LoVo (cell line): ENCODE results near the gene TMEM150B.

Experiments used
- DNase-seq: peaks from one replicate; pipeline ENCODE4 v3.0.0-alpha.2; 2016; ENCODE audit warnings: low spot score

TMEM150B gene, protein sequence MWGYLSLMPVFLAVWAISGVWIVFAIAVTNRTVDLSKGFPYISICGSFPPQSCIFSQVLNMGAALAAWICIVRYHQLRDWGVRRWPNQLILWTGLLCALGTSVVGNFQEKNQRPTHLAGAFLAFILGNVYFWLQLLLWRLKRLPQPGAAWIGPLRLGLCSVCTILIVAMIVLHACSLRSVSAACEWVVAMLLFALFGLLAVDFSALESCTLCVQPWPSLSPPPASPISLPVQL

DNA sequence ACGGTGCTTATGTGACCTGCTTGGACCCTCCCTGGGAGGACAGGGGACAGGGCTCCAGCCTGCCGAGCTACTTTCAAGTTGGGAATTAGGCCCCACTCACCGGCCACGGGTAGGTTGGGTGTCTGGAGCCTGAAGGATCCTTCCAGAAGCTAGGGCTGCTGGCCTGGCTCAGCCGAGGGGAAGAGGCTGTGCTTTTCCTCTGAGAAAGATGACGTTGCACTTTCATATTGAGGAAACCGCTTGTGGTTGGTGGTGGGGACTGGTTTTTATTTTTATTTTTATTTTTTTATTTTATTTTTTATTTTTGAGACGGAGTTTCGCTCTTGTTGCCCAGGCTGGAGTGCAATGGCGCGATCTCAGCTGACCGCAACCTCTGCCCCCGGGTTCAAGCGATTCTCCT, at the start of gene TMEM150B:
TMEM150B (minus strand) TSS at position 170 of the 400 bp plus-strand sequence. CDS start 4,305 bp downstream, outside the sequence.
- no peak for DNase-seq

DNA sequence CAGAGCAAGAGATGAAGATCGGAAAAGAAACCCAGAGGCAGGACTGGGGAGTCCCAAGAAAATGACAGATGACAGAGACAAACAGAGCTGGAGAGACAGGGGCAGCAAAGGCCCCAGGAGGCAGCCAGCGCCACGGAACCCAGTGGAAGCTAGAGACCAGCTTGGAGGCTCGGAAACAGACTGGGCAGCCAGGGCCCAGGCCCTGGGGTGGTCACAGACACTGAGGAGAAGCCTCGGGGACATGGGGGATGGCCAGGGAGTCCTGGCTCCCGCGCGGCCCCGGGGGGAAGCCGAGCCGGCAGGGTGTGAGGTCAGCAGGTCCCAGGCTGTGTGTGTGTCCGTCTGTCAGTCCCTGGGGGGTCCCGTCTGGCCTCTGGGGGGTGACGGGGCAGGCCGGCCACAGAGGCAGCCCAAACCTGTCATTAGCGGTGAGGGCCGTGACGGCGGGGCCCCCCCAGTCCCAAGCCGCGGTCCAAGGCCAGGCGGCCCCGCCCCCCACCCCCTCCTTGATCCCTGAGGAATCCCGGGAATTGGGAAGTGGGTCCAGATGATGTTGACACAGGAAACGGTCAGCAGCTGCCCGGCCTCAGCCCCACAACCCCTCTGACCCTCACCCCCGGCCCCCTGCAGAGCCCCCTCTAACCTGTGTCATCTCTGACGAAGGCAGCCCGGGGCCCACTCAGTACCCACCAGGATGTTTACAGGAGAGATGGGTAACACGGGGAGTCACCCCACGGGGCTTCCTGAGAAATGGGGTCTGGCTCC, 49.0 kb upstream of the TMEM150B start:
- no peak for DNase-seq

DNA sequence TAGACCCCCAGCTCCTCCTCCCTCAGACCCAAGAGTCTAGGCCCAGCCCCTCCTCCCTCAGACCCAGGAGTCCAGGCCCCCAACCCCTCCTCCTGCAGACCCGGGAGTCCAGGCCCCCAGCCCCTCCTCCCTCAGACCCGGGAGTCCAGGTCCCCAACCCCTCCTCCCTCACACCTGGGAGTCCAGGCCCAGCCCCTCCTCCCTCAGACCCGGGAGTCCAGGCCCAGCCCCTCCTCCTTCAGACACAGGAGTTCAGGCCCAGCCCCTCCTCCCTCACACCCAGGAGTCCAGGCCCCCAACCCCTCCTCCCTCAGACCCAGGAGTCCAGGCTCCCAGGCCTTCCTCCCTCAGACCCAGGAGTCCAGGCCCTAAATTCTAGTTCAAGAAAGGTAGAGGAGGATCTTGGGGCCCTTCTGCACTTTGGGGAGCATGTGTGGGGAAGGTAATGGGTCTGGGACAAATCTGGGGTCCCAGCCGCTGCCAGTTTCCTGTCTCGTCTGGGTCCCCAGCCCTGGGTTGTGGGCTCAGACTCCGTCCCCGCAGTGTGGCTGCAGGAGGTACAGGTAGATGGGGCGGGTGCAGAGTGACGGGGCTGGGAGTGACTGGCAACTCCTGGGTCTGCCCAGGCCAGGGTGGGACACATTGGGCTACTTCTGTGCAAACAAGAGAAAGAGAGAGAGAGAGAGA, 48.3 kb upstream of the TMEM150B start:
- DNase-seq, result no peak

DNA sequence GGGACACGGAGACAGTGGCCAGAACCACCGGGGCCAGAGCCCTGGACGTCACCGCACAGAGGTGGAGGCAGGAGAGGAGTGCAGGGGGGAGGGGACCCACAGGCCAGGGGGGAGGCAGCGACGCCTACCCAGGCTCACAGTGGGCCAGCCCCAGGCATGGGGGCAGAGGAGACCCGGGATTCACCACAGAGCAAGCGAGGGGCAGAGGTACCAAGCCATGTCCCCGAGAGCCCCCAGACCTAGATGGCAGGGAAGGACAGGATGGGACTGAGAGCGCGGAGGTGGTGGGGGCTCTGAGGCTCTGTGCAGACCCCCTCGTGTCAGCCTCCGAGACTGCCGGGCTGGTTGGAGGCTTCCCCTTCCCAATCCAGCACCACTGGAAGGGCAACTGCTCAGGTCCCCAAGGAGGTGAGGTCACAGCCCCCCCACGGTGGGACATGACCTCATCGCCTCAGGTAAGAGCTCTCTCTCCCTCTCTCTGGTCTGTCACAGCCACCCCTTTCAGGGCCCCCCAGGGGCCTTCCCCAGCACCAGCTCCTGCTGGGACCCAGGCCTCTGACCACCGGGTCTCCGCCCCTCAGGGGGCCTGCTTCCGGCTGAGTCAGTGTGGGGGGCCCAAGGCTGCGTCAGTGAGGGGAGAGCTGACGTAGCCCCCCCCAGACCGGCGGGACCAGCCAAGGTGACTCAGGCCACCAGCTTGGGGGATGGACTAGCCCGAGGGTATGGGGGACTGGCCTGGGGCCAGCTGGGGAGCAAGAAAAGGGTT, 47.4 kb upstream of the TMEM150B start:
- no peak for DNase-seq

DNA sequence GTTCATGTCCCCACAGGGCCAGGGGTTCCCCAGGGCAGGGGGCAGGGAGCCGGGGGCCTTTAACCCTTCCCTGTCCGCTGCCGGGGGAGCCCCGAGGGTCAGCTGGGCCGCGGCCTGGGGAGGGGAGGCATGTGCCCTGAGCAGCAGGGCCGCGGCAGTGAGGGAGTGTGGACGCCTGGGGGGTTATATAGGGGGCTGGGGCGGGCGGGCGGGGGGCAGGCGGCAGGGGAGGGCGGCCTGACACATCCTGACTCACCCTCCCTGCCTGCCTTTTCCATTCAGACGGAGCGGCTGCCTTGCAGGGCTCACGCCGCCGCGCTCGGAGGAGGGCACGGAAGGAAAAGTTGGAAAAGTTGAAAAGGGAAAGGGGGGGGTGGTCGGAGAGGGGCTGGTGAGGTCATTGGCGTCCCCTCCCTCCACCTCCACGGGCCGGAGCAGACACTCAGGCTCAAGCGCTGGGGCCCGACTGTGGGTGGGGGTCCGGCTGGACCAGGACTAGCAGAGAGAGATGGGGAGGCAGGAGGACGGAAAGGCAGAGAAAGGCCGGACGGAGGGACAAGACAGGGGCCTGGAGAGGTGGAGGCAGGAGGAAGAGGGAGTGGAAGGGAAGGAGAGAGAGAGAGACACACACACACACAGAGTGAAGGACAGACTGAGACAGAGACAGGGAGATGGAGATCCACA, 45.3 kb upstream of the TMEM150B start, which contains the start of gene IL11:
IL11 (minus strand) TSS at position 159 of the 684 bp plus-strand sequence; CDS start at position 6, 153 bp downstream.
- no peak for DNase-seq

DNA sequence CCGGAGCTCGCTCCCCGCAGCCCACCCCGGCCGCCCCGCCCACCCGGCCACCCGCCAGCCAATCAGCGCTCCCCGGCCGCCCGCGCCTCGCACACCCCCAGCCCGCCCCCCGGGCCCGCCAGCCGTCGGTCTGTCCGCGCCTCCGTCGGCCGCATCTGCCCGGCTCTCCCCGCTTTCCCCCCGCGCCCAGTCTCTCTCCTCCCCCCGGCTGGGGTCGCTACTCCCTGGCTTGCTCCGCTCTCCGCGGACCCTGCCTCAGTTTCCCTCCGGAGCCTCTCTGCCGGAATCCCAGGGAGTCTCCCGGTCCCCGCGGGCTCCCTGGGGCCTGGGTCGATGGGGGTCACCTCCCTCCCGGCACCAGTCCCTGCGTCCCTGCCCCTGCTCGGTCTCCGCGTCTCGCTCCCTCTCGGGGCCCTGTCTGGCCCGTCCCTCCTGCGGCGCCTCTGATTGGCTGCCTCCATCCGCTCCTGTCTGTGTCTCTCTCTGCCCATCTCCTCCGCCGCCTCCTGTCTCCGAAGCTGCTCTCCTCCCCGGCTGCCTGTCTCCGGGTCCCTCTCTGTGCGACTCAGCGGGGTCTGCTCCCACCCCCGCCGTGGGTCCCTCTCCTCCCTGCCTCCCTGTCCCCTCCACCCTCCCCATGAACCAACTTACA, 44.6 kb upstream of the TMEM150B start:
- DNase-seq, result no peak

DNA sequence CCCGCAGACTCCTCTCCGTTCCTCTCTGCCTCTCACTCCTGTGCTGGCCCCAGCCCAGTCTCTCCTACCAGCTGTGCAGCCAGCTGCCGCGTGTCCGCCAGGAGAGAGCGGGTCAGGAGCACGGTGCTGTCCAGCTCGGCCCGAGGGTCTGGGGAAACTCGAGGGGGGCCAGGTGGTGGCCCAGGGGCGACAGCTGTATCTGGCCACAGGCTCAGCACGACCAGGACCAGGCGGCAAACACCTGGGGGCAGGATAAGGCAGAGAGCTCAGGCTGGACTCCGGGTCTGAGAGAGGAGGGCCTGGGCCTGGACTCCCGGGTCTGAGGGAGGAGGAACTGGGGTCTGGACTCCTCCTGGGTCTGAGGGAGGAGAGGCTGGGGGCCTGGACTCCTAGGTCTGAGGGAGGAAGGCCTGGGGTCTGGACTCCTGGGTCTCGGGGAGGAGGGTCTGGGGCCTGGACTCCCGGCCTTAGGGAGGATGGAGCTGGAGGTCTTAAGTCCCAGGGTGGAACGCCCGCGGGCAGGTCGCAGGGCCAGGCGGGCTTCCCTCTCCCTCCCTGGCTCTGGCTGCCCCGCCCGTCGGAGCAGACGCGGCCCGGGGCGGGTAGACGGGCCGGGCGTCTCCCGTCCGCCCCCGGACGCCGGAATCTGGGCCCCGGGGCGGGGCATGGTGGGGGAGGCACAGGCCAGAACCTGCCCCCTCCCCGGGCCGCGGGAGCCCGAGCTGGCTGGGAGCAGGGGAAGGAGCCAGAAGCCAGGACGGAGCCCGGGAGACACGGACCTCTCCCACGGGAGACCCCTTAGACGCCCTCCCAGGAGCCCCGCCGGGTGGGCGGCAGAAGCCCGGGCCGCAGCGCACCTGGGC, 43.8 kb upstream of the TMEM150B start:
- DNase-seq, result no peak

DNA sequence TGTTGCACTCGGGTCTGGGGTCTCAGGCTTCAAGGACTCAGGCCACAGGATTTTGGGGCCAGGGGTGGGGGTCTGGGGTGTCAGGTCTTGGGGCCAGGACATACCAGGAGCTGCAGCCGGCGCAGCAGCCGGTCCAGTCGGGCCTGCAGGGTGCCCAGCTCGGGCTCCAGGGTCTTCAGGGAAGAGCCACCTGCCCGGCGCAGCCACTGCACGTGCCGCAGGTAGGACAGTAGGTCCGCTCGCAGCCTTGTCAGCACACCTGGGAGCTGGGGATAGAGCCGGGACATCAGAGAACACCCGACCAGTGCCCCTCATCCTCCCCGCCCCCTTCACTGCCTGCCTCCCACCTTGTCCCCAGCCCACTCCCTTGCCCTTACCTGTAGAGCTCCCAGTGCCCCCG, 43.0 kb upstream of the TMEM150B start:
- DNase-seq, result no peak

DNA sequence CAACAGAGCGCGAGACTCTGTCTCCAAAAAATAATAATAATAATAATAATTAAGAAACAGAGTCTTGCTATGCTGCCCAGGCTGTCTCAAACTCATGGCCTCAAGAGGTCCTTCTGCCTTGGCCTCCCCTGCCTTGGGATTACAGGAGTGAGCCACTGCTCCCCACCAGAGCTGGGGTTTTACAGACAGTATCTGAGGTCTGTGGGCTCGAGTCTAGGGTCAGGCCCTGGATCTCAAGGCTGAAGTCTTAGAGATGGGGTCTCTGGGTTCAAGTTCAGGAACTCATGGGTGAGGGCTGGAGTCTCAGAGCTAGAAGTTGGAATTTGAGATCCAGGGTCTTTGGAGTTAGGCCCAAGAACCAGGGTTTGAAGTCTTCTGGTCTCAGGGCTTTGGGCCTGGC, 41.6 kb upstream of the TMEM150B start:
- DNase-seq, result no peak

DNA sequence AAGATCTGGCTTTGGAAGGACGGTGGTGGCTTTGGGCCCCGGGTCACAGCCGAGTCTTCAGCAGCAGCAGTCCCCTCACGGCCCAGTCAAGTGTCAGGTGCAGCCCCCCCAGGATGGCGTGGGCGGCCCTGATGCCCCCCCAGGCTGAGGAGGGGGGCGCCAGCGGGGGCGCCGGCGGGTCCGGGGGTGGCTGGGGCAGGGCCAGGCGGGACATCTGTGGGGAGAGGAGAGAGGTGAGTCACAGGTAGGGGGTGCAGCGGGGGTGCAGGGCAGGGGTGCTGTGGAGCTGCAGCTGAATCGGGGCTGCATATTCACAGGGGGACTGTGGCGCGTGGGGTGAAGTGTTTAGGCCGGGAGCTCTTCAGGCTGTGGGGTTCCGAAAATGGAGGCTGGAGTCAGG, 40.8 kb upstream of the TMEM150B start:
- no peak for DNase-seq

DNA sequence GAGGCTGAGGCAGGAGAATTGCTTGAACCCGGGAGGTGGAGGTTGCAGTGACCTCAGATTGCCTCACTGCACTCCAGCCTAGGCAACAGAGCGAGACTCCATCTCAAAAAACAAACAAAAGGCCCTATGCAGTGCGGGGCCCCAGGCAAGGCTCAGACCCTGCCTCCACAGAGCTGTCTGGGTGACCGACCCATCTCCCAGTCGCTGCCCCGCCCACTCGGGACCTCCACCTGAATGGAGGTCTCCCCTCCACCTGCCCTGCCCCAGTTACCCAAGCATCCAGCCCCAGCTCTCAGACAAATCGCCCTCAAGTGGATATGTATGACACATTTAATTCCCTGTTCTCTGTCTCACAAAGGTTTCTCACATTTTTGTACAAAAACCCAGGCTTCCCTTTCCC, 40.1 kb upstream of the TMEM150B start:
- no peak for DNase-seq

DNA sequence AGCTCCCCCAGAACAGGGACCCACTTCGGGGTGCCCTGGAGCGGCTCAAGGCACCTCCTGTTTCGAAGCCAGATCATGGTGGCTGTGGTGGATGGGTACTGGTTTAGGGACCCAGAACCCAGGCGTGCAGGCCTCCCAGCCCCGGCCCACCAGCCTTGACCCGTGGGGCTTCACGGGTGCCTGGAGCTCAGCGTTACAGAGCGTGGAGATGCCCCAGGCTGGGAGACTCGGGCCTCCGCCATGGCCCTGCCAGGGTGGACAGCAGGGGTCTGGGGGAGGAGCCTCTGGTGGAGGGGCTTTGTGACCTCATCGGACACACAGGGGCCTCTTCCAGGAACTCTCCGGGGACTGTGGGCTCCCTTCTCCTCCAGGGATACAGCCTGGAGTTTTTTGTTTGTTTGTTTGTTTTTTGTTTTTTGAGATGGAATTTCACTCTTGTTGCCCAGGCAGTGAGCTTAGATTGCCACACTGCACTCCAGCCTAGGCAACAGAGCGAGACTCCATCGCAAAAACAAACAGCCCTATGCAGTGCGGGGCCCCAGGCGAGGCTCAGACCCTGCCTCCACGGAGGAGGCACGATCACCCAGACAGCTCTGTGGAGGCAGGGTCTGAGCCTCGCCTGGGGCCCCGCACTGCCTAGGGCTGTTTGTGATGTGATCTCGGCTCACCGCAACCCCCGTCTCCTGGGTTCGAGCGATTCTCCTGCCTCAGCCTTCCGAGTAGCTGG, 38.0 kb upstream of the TMEM150B start, which contains the start of gene GARIN5B:
GARIN5B (minus strand) TSS at position 271 of the 727 bp plus-strand sequence; CDS start at position 77, 194 bp downstream.
- DNase-seq, result no peak

DNA sequence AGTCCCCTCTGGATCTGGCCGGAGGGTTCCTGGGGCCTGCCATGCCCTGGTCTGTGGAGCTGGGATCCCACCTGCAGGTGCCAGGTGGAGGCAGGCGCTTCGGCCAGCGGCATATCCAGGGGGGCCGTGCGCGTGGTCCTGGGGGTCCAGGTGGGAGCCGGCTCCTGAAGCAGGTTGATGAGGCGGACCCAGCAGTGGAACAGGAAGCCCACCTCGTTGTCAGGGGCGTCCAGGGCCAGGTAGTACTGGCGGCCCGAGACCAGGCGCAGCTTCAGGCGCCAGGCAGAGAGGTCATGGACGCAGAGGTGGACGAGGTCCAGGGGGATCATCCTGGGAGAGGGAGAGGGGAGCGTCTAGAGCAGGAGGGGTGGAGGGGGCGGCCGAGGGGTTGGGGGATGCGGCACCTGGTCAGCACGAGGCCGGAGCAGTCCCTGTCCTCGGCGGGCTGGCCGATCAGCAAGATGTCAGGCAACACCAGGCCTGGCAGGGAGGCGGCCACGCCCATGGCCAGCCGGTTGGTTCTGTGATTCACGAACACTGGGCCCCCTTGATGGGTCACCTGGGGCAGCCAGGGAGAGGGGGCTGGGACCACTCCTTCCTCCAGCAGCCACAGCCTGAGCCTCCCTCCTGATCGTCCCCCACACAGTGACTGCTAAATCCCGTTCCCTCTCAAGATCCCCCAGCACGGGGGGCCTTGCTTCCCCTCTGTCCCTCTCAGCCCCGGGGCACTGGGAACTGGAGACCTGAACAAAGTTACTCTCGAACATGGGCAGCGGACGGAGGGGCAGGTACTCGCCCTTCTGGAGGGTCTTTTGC, 37.2 kb upstream of the TMEM150B start:
- no peak for DNase-seq

DNA sequence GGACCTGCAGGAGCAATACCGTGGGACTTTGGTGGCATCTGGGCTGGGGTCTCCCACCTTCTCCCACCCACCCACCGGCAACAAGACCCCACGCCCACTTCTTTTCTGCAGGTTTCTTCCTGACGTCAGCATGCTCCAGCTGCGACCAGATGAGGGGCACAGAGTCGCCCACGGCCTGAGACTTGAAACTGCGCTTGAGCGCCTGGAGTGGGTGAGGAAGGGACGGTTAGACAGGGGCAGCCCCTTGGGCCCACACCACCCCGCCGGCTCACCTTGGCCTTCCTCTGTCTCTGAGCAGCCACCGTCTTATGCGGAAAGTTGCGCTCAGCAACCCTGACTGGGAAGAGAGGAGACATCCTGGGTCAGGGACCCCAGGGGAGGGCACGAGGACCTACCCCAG, 35.8 kb upstream of the TMEM150B start:
- no peak for DNase-seq

DNA sequence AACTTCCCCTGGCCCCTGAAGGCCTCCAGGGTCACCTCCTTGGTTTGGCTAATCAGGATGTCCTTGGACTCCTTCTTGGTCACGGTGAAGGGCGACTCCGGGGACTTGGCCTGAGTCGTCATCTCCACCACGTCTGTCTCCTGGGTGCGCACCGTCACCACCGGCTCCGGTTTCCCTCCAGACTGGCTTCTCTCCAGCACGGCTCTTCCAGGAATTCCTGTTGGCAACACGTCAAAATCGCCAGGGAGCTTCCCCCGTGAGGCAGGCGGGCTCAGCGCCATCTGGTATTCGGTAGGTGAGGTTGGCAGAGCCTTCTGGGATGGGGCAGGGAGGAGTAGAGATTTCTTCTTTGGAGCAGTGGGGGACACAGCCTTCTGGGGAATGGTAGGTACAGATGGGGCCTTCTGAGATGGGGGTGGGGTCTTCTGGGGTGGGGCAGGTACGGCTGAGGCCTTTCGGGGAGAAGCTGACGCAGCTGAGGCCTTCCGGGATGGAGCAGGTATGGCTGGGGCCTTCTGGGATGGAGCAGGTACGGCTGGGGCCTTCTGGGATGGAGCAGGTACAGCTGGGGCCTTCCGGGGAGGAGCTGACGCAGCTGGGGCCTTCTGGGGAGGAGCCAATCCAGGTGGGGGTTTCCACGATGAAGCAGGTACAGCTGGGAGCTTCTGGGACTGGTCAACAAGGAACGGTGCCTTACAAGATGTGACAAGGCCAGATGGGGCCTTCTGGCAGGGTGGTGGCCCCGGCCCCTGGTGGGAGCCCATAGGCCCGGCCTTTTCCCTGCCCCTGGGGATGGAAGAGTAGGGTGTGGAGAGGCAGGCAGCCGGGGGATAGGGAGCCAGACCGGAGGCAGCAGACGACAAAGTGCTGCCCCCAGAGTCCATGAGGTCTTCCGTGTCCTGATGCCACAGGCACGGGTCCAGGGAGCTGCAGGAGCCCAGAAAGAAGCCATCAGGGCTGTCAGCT, 34.1 kb upstream of the TMEM150B start:
- no peak for DNase-seq

DNA sequence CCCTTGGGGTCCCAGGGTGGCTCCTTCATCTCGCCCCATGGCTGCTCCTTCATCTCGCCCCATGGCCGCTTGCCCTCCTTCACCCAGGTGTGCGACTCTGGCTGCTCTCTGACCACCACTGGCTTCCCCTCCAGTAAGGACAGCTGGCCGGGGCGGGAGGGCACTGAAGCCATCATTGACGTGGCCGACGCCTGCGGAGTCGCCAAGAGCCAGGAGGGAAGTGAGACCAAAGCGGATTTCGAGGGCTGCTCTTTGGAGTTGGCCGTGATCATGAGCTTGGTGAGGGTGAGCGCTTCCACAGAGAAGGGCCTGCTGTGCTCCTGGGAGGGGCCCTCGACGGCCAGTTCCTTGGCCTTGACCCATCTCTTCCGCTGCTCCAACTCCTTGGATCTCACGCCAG, 33.4 kb upstream of the TMEM150B start:
- DNase-seq, result no peak

DNA sequence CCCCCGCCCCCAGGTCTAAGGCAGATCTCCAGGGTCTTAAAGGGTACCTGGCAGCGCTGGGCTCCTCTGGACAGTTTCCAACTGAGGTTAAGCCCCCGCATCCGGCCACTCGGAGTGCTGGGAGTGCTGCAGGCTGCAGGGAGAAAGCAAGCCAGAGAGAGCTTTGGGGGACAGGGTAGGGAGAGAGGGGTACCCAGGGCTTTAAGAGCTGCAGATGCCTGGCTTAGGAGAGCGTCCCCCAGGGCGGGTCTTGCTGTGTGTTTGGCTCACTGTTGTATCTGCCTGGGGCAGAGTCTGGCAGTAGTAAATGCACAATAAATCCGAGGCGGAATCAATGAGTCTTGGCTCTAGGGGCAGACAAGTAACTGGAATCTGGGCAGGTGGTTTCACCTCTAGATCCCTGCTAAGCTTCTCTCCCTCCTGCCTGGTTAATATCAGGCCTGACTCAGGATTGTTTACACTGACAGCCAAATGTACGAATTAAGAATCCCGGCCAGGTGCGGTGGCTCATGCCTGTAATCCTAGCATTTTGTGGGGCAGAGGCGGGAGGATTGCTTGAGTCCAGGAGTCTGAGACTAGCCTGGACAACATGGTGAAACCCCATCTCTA, 30.2 kb upstream of the TMEM150B start:
- DNase-seq, result no peak
